ENCODE data around the gene SORD.

- TF ChIP-seq EZH2 (IDR thresholded peaks at IDR 0.05) (no peak), POLR2AphosphoS5 (IDR thresholded peaks at IDR 0.05; ENCODE audit: borderline replicate concordance, low read depth, low read length) (no peak)
Measured at GRCh38 chr15:45112591-45113379, 89.8 kb downstream of the SORD start.

Data from SK-N-MC (cell line).